Osteocyte (in vitro differentiated cells): ENCODE data around the gene PRKACA. TPM values are rescaled to one million over a fixed set of nuclear protein-coding genes. Genes with fewer than 3 reads are reported as not detected.
A peak's percentile ranks its signal among the peaks of the same experiment; 100 is the strongest.

ENCODE experiments used
- DNase-seq: peaks from one replicate; pipeline ENCODE4 v3.0.0; 2021; ENCODE audit warnings: mixed read lengths; ENCODE audit not compliant: unreplicated experiment; ENCODE audit errors: extremely low spot score
- H3K27ac Mint-ChIP-seq: one replicate; pipeline ENCODE4 v1.8.0; 2021; ENCODE audit warnings: mild to moderate bottlenecking, mixed read lengths; ENCODE audit not compliant: unreplicated experiment
- H3K27me3 Mint-ChIP-seq: one replicate; pipeline ENCODE4 v1.8.0; 2021; ENCODE audit warnings: mixed read lengths; ENCODE audit not compliant: unreplicated experiment
- H3K36me3 Mint-ChIP-seq: one replicate; pipeline ENCODE4 v1.8.0; 2021; ENCODE audit warnings: mixed read lengths; ENCODE audit not compliant: unreplicated experiment
- H3K4me1 Mint-ChIP-seq: one replicate; pipeline ENCODE4 v1.8.0; 2021; ENCODE audit warnings: mixed read lengths; ENCODE audit not compliant: unreplicated experiment
- H3K4me3 Mint-ChIP-seq: one replicate; pipeline ENCODE4 v1.8.0; 2021; ENCODE audit warnings: mild to moderate bottlenecking, moderate library complexity, mixed read lengths; ENCODE audit not compliant: unreplicated experiment
- H3K9me3 Mint-ChIP-seq: one replicate; pipeline ENCODE4 v1.8.0; 2021; ENCODE audit warnings: mixed read lengths; ENCODE audit not compliant: unreplicated experiment
- total RNA-seq: library from RNA; stranded (reverse); gene quantifications from 2 replicates; pipeline ENCODE4 v1.2.1, GENCODE V29; 2021
- TF ChIP-seq, protein P1 (sequence below): fragments of 200-600 bp; sonication (generic); IDR thresholded peaks from 2 replicates; pipeline ENCODE4 v1.5.0; 2021; ENCODE audit warnings: antibody characterized with exemption, mild to moderate bottlenecking, moderate library complexity

PRKACA gene
- total RNA-seq, 1 donor from 2014 or later, result 115 TPM

GRCh38 chr19:14112809-14113385 lies 4.7 kb downstream of the PRKACA start:
- DNase-seq, result no peak
- Mint-ChIP-seq H3K27ac (peak overlapping the region; percentile 92), H3K4me1 (peaks cover 47% of the 10 kb centered on the region), H3K4me3 (peak overlapping the region; percentile 58), H3K27me3 (no peaks in the 10 kb centered on the region), H3K9me3 (no peaks in the 10 kb centered on the region), H3K36me3 (no peaks in the 10 kb centered on the region)
- TF ChIP-seq, protein P1, sequence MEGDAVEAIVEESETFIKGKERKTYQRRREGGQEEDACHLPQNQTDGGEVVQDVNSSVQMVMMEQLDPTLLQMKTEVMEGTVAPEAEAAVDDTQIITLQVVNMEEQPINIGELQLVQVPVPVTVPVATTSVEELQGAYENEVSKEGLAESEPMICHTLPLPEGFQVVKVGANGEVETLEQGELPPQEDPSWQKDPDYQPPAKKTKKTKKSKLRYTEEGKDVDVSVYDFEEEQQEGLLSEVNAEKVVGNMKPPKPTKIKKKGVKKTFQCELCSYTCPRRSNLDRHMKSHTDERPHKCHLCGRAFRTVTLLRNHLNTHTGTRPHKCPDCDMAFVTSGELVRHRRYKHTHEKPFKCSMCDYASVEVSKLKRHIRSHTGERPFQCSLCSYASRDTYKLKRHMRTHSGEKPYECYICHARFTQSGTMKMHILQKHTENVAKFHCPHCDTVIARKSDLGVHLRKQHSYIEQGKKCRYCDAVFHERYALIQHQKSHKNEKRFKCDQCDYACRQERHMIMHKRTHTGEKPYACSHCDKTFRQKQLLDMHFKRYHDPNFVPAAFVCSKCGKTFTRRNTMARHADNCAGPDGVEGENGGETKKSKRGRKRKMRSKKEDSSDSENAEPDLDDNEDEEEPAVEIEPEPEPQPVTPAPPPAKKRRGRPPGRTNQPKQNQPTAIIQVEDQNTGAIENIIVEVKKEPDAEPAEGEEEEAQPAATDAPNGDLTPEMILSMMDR, result no peak

GRCh38 chr19:14112051-14112808 lies 5.3 kb downstream of the PRKACA start:
- no peaks in the 10 kb centered on the region for H3K9me3 Mint-ChIP-seq
- H3K4me3 Mint-ChIP-seq, result peak overlapping the region; percentile 58
- TF ChIP-seq, protein P1, result no peak
- H3K36me3 Mint-ChIP-seq, result peaks cover under 1% of the 10 kb centered on the region
- H3K27me3 Mint-ChIP-seq, result no peaks in the 10 kb centered on the region
- DNase-seq, result no peak
- peaks cover 47% of the 10 kb centered on the region for H3K4me1 Mint-ChIP-seq
- peak overlapping the region; percentile 92 for H3K27ac Mint-ChIP-seq

DNA sequence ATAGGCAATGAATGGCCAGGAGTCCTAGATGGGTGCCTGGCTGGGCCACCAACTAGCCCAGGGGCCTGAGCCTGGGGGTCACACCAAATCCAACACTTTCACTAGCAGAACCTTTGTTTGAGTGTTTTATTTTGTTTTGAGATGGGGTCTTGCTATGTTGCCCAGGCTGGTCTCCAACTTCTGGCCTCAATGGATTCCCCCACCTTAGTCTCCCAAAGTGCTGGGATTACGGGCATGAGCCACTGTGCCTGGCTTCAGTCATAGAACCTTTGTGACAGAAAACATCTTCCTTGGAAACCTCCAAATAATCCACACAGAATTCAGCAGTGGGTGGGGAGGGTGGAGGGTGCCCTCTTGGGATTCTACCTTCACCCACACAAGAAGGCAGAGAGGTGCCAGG lies 6.1 kb downstream of the PRKACA start:
- Mint-ChIP-seq H3K4me1 (peaks cover 42% of the 10 kb centered on the region), H3K4me3 (peak overlapping the region; percentile 40), H3K36me3 (peaks cover 2% of the 10 kb centered on the region), H3K9me3 (no peaks in the 10 kb centered on the region), H3K27ac (peak overlapping the region; percentile 56), H3K27me3 (no peaks in the 10 kb centered on the region)
- TF ChIP-seq, protein P1, result no peak
- DNase-seq, result no peak

- H3K4me1 Mint-ChIP-seq, result peaks cover 34% of the 10 kb centered on the region
- DNase-seq, result no peak
- no peaks in the 10 kb centered on the region for H3K9me3 Mint-ChIP-seq
- peaks cover 2% of the 10 kb centered on the region for H3K36me3 Mint-ChIP-seq
- no peaks in the 10 kb centered on the region for H3K27me3 Mint-ChIP-seq
- H3K27ac Mint-ChIP-seq, result peak overlapping the region; percentile 45
- no peak overlapping the region for H3K4me3 Mint-ChIP-seq
- TF ChIP-seq, protein P1, result no peak
Observed at GRCh38 chr19:14110650-14111049, 6.9 kb downstream of the PRKACA start.

- Mint-ChIP-seq H3K4me1 (peaks cover 17% of the 10 kb centered on the region), H3K9me3 (no peaks in the 10 kb centered on the region), H3K36me3 (peaks cover 6% of the 10 kb centered on the region), H3K27ac (no peak overlapping the region), H3K4me3 (no peak overlapping the region), H3K27me3 (no peaks in the 10 kb centered on the region)
- TF ChIP-seq, protein P1, result no peak
- DNase-seq, result no peak
Observed at GRCh38 chr19:14107581-14108461, 9.7 kb downstream of the PRKACA start.
